ENCODE results near the gene CRYGB. TPM values are rescaled to one million over a fixed set of nuclear protein-coding genes. Genes with fewer than 3 reads are reported as not detected.

CRYGB gene
- polyA plus RNA-seq, 1 of the 3 experiments (the other 2 are of a cell fraction), result not detected

GRCh38 chr2:208101716-208102631, 44.0 kb downstream of the CRYGB start:
- ChIA-PET CTCF (interaction anchor here (0.6 to 3.9 kb wide), 33 partner anchors 9 to 1229 kb away, joined by 3 to 87 read pairs (median 5); partner anchors contain the start of genes IDH1 and PIKFYVE), POLR2A (interaction anchor here (1.0 kb wide), 1 partner anchor 153 kb away, joined by 8 read pairs; the partner anchor contains the start of gene IDH1)
- no peak overlapping the region; the same call in 1 of the 2 replicates for H2AFZ ChIP-seq (ENCODE audit: low read depth)
- WGBS (ENCODE audit: low lambda C conversion rate), result 61% methylated on average over 8 of the region's 10 CpGs
- H3K4me2 ChIP-seq, result no peak overlapping the region
- H3K9me2 ChIP-seq, result no peaks in the 10 kb centered on the region
- no peaks in the 10 kb centered on the region for H3K9me3 ChIP-seq
- H3K4me3 ChIP-seq (ENCODE audit: low read depth in 2 of 2, low read length in 1 of 2), result no peak overlapping the region; a peak in 1 of 4 replicates
- H3K27me3 ChIP-seq (ENCODE audit: insufficient read depth), result no peaks in the 10 kb centered on the region
- no peak overlapping the region for H3K9ac ChIP-seq
- H3K4me1 ChIP-seq (ENCODE audit: control insufficient read depth in 1 of 2, insufficient read depth in 2 of 2, low read depth in 1 of 2, low read length in 1 of 2), result peaks cover 0 to 2% of the 10 kb centered on the region in 2 experiments; a peak in 1 of 4 replicates
- H4K20me1 ChIP-seq (ENCODE audit: insufficient read depth), result no peaks in the 10 kb centered on the region
- no peaks in the 10 kb centered on the region for H3F3A ChIP-seq (replicated peaks; ENCODE audit: insufficient read depth)
- H3K36me3 ChIP-seq (replicated peaks in 1 of 2; ENCODE audit: control insufficient read depth in 1 of 2, insufficient read depth in 2 of 2, low read length in 1 of 2), result no peaks in the 10 kb centered on the region
- no peaks in the 10 kb centered on the region for H3K79me2 ChIP-seq (ENCODE audit: insufficient read depth)
- no peak for TF ChIP-seq RFX5 (IDR thresholded peaks at IDR 0.05; ENCODE audit: low read length)
- peak; percentile 59 for TF ChIP-seq SMC3 (IDR thresholded peaks at IDR 0.05; ENCODE audit: low read depth, low read length)
- TF ChIP-seq EZH2phosphoT487 (IDR thresholded peaks at IDR 0.05; ENCODE audit: borderline replicate concordance, low read depth), result no peak
- TF ChIP-seq FOSL2 (IDR thresholded peaks at IDR 0.05; ENCODE audit: borderline replicate concordance, low read depth), result no peak
- no peak for TF ChIP-seq USF2 (IDR thresholded peaks at IDR 0.05; ENCODE audit: borderline replicate concordance, low read depth, low read length)
- TF ChIP-seq CTCF (IDR thresholded peaks at IDR 0.05), result peak; percentile 71
- TF ChIP-seq MEF2A (IDR thresholded peaks at IDR 0.05; ENCODE audit: borderline replicate concordance, low read depth), result no peak
- TF ChIP-seq RAD21 (IDR thresholded peaks at IDR 0.05; ENCODE audit: low read length), result peak; percentile 86
- TF ChIP-seq REST (IDR thresholded peaks at IDR 0.05; ENCODE audit: low read depth, low read length), result no peak
- TF ChIP-seq POLR2AphosphoS5 (IDR thresholded peaks at IDR 0.05; ENCODE audit: low read depth, low read length), result no peak
- no peak for TF ChIP-seq USF1 (IDR thresholded peaks at IDR 0.05; ENCODE audit: borderline replicate concordance, low read depth)
- peak; percentile 62 for DNase-seq
- H3K27ac ChIP-seq (ENCODE audit: low read depth in 2 of 2, low read length in 1 of 2), result no peak overlapping the region
